ENCODE results near the gene FOXA3. TPM values are rescaled to one million over a fixed set of nuclear protein-coding genes. Genes with fewer than 3 reads are reported as not detected.

Gene FOXA3
- total and polyA plus RNA-seq, 2 experiments from 2014 or later, result 11.1 to 17.5 TPM

DNA sequence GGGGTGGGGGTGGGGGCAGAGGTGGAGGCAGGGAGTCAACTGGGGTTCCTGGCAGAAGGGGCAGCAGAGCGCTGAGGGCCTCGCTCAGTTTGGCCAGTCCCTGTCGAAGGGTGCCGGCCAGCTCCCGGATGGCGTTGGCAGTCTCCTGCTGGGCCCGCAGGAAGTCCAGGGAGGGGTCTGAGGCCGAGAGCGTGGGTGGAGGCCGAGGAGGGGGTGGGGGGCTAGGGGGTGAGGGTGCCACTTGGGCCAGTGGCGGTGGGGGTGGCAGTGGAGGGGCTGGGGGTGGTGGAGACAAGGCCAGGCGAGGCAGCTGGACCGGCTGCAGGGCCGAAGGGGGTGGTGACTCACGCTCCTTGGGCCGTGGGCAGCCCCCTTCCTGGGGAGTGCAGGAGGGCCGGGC is 26.8 kb downstream of the FOXA3 start:
- no peak overlapping the region for H3K4me3 ChIP-seq
- Mint-ChIP-seq H3K27ac (no peak overlapping the region), H3K4me1 (peaks cover 6% of the 10 kb centered on the region), H3K36me3 (ENCODE audit: low read depth) (peaks cover 10% of the 10 kb centered on the region), H3K4me3 (no peak overlapping the region), H3K27me3 (ENCODE audit: insufficient read depth, low read depth, poor library complexity) (peaks cover 11% of the 10 kb centered on the region), H3K9me3 (no peaks in the 10 kb centered on the region; the same call in 2 of the 3 replicates)
- no peak overlapping the region for H2AFZ ChIP-seq
- no peak for TF ChIP-seq POLR2AphosphoS5 (IDR thresholded peaks at IDR 0.05; ENCODE audit: low read depth)
- no peak for TF ChIP-seq ZNF114 (CRISPR knock-in tag; IDR thresholded peaks at IDR 0.05)
- TF ChIP-seq CREB1 (CRISPR knock-in tag; IDR thresholded peaks at IDR 0.05; ENCODE audit: low read depth), result no peak
- no peak for TF ChIP-seq JUNB (IDR thresholded peaks at IDR 0.05; ENCODE audit: unreplicated experiment)
- H3K27me3 ChIP-seq (ENCODE audit: insufficient read depth), result no peaks in the 10 kb centered on the region
- ATAC-seq, result no peak
- no peaks in the 10 kb centered on the region for H3K9me2 ChIP-seq (ENCODE audit: insufficient read depth)
- no peak overlapping the region for H3K4me2 ChIP-seq
- H3F3A ChIP-seq (replicated peaks; ENCODE audit: low read depth), result peaks cover 6% of the 10 kb centered on the region; the same call in 1 of the 2 replicates
- DNase-seq (ENCODE audit: low spot score), result no peak
- no peak overlapping the region for H3K27ac ChIP-seq (ENCODE audit: low read depth)
- H3K36me3 ChIP-seq (ENCODE audit: insufficient read depth), result no peaks in the 10 kb centered on the region
- no peaks in the 10 kb centered on the region; the same call in 1 of the 2 replicates for H4K20me1 ChIP-seq (replicated peaks; ENCODE audit: insufficient read depth)
- peaks cover 3% of the 10 kb centered on the region; the same call in 1 of the 2 replicates for H3K4me1 ChIP-seq (ENCODE audit: insufficient read depth)
- H3K79me2 ChIP-seq (replicated peaks; ENCODE audit: insufficient read depth), result no peaks in the 10 kb centered on the region

DNA sequence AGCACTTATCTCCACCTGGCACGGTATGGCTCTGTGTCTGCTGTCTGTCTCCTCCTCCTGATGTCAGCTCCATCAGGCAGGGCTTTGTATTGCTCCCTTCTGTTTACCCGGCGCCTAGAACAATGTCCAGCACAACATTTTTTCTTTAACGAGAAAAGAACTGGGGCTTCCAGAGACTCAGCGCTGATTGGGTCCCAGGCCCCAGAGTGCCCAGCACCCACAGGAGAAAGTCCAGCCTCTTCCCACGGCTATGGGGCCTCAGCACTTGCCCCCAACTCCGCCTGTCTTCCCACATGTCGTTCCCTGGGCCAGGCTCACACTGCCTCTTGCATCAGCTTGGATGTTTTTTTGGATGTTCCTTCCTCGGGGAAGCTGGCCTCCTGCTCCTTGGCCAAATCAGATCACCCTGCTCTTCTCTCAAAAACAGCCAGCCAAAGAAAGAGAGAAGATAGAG is 31.4 kb downstream of the FOXA3 start:
- Mint-ChIP-seq H3K4me3 (no peak overlapping the region; the same call in 2 of the 3 replicates), H3K9me3 (no peaks in the 10 kb centered on the region; the same call in 2 of the 3 replicates), H3K36me3 (ENCODE audit: low read depth) (peaks cover 26% of the 10 kb centered on the region), H3K27me3 (ENCODE audit: insufficient read depth, low read depth, poor library complexity) (peaks cover 9% of the 10 kb centered on the region), H3K27ac (0 out of 2 replicates have a peak overlapping the region, but pooled peaks have one; percentile 10), H3K4me1 (peaks cover 6% of the 10 kb centered on the region)
- Histone ChIP-seq H3K4me2 (no peak overlapping the region), H3K4me3 (no peak overlapping the region), H3F3A (replicated peaks; ENCODE audit: low read depth) (peaks cover 7% of the 10 kb centered on the region; the same call in 1 of the 2 replicates), H3K79me2 (replicated peaks; ENCODE audit: insufficient read depth) (no peaks in the 10 kb centered on the region), H2AFZ (no peak overlapping the region), H3K9me2 (ENCODE audit: insufficient read depth) (no peaks in the 10 kb centered on the region), H3K27ac (ENCODE audit: low read depth) (no peak overlapping the region; the same call in 1 of the 2 replicates), H3K4me1 (ENCODE audit: insufficient read depth) (0 out of 2 replicates have a peak, but pooled peaks cover 3% of the 10 kb centered on the region), H4K20me1 (replicated peaks; ENCODE audit: insufficient read depth) (no peaks in the 10 kb centered on the region; the same call in 1 of the 2 replicates), H3K36me3 (ENCODE audit: insufficient read depth) (no peaks in the 10 kb centered on the region), H3K27me3 (ENCODE audit: insufficient read depth) (peaks cover 8% of the 10 kb centered on the region)
- DNase-seq (ENCODE audit: low spot score) (no peak), ATAC-seq (no peak)
- TF ChIP-seq ZNF331 (CRISPR knock-in tag; IDR thresholded peaks at IDR 0.05; ENCODE audit: low read depth) (no peak), EZH2 (IDR thresholded peaks at IDR 0.05; ENCODE audit: low read depth, unreplicated experiment) (no peak), POLR2AphosphoS5 (IDR thresholded peaks at IDR 0.05; ENCODE audit: low read depth) (no peak), JUNB (IDR thresholded peaks at IDR 0.05; ENCODE audit: unreplicated experiment) (no peak), ZNF114 (CRISPR knock-in tag; IDR thresholded peaks at IDR 0.05) (no peak), NANOG (IDR thresholded peaks at IDR 0.05; ENCODE audit: borderline replicate concordance) (no peak), STAT1 (IDR thresholded peaks at IDR 0.05; ENCODE audit: unreplicated experiment) (no peak), CREB1 (CRISPR knock-in tag; IDR thresholded peaks at IDR 0.05; ENCODE audit: low read depth) (no peak), EZH2phosphoT487 (IDR thresholded peaks at IDR 0.05; ENCODE audit: unreplicated experiment) (no peak)
- TF ChIP-seq, protein P1, sequence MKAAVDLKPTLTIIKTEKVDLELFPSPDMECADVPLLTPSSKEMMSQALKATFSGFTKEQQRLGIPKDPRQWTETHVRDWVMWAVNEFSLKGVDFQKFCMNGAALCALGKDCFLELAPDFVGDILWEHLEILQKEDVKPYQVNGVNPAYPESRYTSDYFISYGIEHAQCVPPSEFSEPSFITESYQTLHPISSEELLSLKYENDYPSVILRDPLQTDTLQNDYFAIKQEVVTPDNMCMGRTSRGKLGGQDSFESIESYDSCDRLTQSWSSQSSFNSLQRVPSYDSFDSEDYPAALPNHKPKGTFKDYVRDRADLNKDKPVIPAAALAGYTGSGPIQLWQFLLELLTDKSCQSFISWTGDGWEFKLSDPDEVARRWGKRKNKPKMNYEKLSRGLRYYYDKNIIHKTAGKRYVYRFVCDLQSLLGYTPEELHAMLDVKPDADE (IDR thresholded peaks at IDR 0.05), result no peak
- TF ChIP-seq, protein P2, sequence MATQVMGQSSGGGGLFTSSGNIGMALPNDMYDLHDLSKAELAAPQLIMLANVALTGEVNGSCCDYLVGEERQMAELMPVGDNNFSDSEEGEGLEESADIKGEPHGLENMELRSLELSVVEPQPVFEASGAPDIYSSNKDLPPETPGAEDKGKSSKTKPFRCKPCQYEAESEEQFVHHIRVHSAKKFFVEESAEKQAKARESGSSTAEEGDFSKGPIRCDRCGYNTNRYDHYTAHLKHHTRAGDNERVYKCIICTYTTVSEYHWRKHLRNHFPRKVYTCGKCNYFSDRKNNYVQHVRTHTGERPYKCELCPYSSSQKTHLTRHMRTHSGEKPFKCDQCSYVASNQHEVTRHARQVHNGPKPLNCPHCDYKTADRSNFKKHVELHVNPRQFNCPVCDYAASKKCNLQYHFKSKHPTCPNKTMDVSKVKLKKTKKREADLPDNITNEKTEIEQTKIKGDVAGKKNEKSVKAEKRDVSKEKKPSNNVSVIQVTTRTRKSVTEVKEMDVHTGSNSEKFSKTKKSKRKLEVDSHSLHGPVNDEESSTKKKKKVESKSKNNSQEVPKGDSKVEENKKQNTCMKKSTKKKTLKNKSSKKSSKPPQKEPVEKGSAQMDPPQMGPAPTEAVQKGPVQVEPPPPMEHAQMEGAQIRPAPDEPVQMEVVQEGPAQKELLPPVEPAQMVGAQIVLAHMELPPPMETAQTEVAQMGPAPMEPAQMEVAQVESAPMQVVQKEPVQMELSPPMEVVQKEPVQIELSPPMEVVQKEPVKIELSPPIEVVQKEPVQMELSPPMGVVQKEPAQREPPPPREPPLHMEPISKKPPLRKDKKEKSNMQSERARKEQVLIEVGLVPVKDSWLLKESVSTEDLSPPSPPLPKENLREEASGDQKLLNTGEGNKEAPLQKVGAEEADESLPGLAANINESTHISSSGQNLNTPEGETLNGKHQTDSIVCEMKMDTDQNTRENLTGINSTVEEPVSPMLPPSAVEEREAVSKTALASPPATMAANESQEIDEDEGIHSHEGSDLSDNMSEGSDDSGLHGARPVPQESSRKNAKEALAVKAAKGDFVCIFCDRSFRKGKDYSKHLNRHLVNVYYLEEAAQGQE (IDR thresholded peaks at IDR 0.05; ENCODE audit: unreplicated experiment), result no peak
- TF ChIP-seq, protein P3, sequence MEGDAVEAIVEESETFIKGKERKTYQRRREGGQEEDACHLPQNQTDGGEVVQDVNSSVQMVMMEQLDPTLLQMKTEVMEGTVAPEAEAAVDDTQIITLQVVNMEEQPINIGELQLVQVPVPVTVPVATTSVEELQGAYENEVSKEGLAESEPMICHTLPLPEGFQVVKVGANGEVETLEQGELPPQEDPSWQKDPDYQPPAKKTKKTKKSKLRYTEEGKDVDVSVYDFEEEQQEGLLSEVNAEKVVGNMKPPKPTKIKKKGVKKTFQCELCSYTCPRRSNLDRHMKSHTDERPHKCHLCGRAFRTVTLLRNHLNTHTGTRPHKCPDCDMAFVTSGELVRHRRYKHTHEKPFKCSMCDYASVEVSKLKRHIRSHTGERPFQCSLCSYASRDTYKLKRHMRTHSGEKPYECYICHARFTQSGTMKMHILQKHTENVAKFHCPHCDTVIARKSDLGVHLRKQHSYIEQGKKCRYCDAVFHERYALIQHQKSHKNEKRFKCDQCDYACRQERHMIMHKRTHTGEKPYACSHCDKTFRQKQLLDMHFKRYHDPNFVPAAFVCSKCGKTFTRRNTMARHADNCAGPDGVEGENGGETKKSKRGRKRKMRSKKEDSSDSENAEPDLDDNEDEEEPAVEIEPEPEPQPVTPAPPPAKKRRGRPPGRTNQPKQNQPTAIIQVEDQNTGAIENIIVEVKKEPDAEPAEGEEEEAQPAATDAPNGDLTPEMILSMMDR (conservative IDR thresholded peaks at IDR 0.05; ENCODE audit: low read depth in 2 of 2), result no peak
